GM12878 (cell line): Measurements from ENCODE around the gene SLC25A42. TPM values are rescaled to one million over a fixed set of nuclear protein-coding genes. Genes with fewer than 3 reads are reported as not detected.
A peak's percentile ranks its signal among the peaks of the same experiment; 100 is the strongest.

ENCODE experiments used
- BCL3 ChIP-seq: IDR thresholded peaks from 2 replicates; pipeline ENCODE4 v1.6.1; 2011; ENCODE audit warnings: borderline replicate concordance, low read depth, mild to moderate bottlenecking, moderate library complexity, low read length; ENCODE audit not compliant: insufficient read depth, poor library complexity, severe bottlenecking
- CUX1 ChIP-seq: IDR thresholded peaks from 2 replicates; pipeline ENCODE4 v1.6.1; 2012; ENCODE audit warnings: improper control_type of control experiment, low read depth, low read length; ENCODE audit not compliant: insufficient replicate concordance
- DPF2 ChIP-seq: fragments of 450-650 bp; IDR thresholded peaks from 2 replicates; pipeline ENCODE4 v1.6.1; 2017; ENCODE audit warnings: mild to moderate bottlenecking
- ELK1 ChIP-seq: IDR thresholded peaks from 2 replicates; pipeline ENCODE4 v1.6.1; 2012; ENCODE audit warnings: low read depth, low read length, improper control_type of control experiment
- IKZF1 ChIP-seq: fragments of 450-650 bp; conservative IDR thresholded peaks from 2 replicates; pipeline ENCODE4 v1.6.1; 2017; ENCODE audit warnings: antibody characterized with exemption, mild to moderate bottlenecking
- IRF3 ChIP-seq: fragments of 450-650 bp; IDR thresholded peaks from 2 replicates; pipeline ENCODE4 v1.6.1; 2014; ENCODE audit warnings: mild to moderate bottlenecking
- KAT2A ChIP-seq: conservative IDR thresholded peaks from 2 replicates; pipeline ENCODE4 v1.6.1; 2011; ENCODE audit warnings: low read depth, low read length; ENCODE audit not compliant: control insufficient read depth
- KLF5 ChIP-seq: fragments of 450-650 bp; IDR thresholded peaks from 2 replicates; pipeline ENCODE4 v1.6.1; 2014; ENCODE audit warnings: mild to moderate bottlenecking; ENCODE audit not compliant: partially characterized antibody
- RAD51 ChIP-seq: fragments of 450-650 bp; IDR thresholded peaks from 2 replicates; pipeline ENCODE4 v1.6.1; 2016; ENCODE audit warnings: moderate library complexity, mild to moderate bottlenecking, inconsistent platforms
- RELA ChIP-seq: fragments of 450-650 bp; IDR thresholded peaks from 2 replicates; pipeline ENCODE4 v1.8.0; 2014; ENCODE audit warnings: borderline replicate concordance; ENCODE audit not compliant: partially characterized antibody
- RUNX3 ChIP-seq: IDR thresholded peaks from 2 replicates; pipeline ENCODE4 v1.6.1; 2012; ENCODE audit warnings: low read length, inconsistent platforms
- SPI1 ChIP-seq: IDR thresholded peaks from 2 replicates; pipeline ENCODE4 v1.6.1; 2011; ENCODE audit warnings: low read depth, mild to moderate bottlenecking, low read length, moderate library complexity, borderline replicate concordance; ENCODE audit not compliant: insufficient read depth
- SUPT20H ChIP-seq: IDR thresholded peaks from 2 replicates; pipeline ENCODE4 v1.6.1; 2011; ENCODE audit warnings: low read depth, mild to moderate bottlenecking, low read length, moderate library complexity, borderline replicate concordance; ENCODE audit not compliant: control insufficient read depth
- SUZ12 ChIP-seq: fragments of 200-600 bp; sonication (generic); IDR thresholded peaks from one replicate; pipeline ENCODE4 v1.6.1; 2018; ENCODE audit warnings: antibody characterized with exemption, mild to moderate bottlenecking; ENCODE audit not compliant: unreplicated experiment
- ZNF217 ChIP-seq: fragments of 450-650 bp; IDR thresholded peaks from 2 replicates; pipeline ENCODE4 v1.6.1; 2017; ENCODE audit warnings: antibody characterized with exemption, mild to moderate bottlenecking
- ZNF274 ChIP-seq: IDR thresholded peaks from one replicate; pipeline ENCODE4 v1.8.0; 2011; ENCODE audit not compliant: insufficient read length, insufficient read depth
- polyA plus RNA-seq, 11 experiments: library from polyadenylated mRNA; depleted of rRNA in 4 of 11; unstranded in 6 of 11; stranded (reverse) in 5 of 11; fragments of >200 nt; fragmentation: Nextera tagmentation in 4 of 11; fragmentation: Illumina TruSeq in 1 of 11; extraction: Ambion mirVana in 4 of 11; extraction: Trizol in 1 of 11; gene quantifications; 1 replicate in 1 of 11; 2 replicates in 10 of 11; pipeline versions ENCODE4 v1.2.1 to v1.2.3, GENCODE V29; 2011 to 2016; ENCODE audit warnings: inconsistent platforms in 2 of 11, missing spikeins in 2 of 11, low read depth in 1 of 11
- total RNA-seq, 4 experiments: library from RNA; depleted of rRNA in 3 of 4; stranded (reverse); fragments of >200 nt in 3 of 4; fragmentation: Illumina TruSeq in 1 of 4; extraction: Trizol in 1 of 4; gene quantifications; 2 replicates each; pipeline versions ENCODE4 v1.2.1 to v1.2.3, GENCODE V29; 2013 to 2021
- TF ChIP-seq, protein P1 (sequence below): fragments of 450-650 bp; IDR thresholded peaks from 2 replicates; pipeline ENCODE4 v1.6.1; 2018; ENCODE audit warnings: borderline replicate concordance, mild to moderate bottlenecking; ENCODE audit not compliant: partially characterized antibody

The SLC25A42 gene
- total and polyA plus RNA-seq, 10 of the 15 experiments (the other 5 are each of a cell fraction or from before 2014, with no cell fraction given), result 0.24 to 19.2 (median 9.6) TPM

GRCh38 chr19:19033426-19034203 lies 30.2 kb upstream of the SLC25A42 start, which contains the start of the genes ARMC6 and SUGP2 (continued):
- TF ChIP-seq CUX1 (no peak), RAD51 (no peak), SPI1 (0 out of 2 replicates have a peak, but pooled peaks have one; percentile 2), SUPT20H (no peak), DPF2 (no peak; the same call in 1 of the 2 replicates), ELK1 (peak; percentile 56; the same call in 1 of the 2 replicates), IKZF1 (peak; percentile 100), BCL3 (no peak), SUZ12 (no peak), ZNF274 (no peak), ZNF217 (no peak), IRF3 (no peak), KAT2A (no peak), RELA (peak; percentile 48), KLF5 (peak; percentile 41), RUNX3 (peak; percentile 51; the same call in 1 of the 2 replicates)
- TF ChIP-seq, protein P1, sequence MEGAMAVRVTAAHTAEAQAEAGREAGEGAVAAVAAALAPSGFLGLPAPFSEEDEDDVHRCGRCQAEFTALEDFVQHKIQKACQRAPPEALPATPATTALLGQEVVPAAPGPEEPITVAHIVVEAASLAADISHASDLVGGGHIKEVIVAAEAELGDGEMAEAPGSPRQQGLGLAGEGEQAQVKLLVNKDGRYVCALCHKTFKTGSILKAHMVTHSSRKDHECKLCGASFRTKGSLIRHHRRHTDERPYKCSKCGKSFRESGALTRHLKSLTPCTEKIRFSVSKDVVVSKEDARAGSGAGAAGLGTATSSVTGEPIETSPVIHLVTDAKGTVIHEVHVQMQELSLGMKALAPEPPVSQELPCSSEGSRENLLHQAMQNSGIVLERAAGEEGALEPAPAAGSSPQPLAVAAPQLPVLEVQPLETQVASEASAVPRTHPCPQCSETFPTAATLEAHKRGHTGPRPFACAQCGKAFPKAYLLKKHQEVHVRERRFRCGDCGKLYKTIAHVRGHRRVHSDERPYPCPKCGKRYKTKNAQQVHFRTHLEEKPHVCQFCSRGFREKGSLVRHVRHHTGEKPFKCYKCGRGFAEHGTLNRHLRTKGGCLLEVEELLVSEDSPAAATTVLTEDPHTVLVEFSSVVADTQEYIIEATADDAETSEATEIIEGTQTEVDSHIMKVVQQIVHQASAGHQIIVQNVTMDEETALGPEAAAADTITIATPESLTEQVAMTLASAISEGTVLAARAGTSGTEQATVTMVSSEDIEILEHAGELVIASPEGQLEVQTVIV, result no peak
